Caco-2 (cell line): ENCODE data around the gene PTPRS. TPM values are rescaled to one million over a fixed set of nuclear protein-coding genes. Genes with fewer than 3 reads are reported as not detected.

Source experiments
- BruUV-seq: library from RNA; stranded (reverse); fragments of 400-500 nt; replicated peaks from 2 replicates; lab custom pipeline; 2021; lab: Mats Ljungman, UMichigan
- CTCF ChIA-PET: fragments of 300-600 bp; sonication (Branson Sonifier 250); formaldehyde crosslinking; loops from one replicate; lab custom pipeline; 2022; ENCODE audit warnings: antibody characterized with exemption; lab: Charles Lee
- POLR2A ChIA-PET: fragments of 300-600 bp; sonication (Branson Sonifier 250); formaldehyde crosslinking; loops from one replicate; lab custom pipeline; 2022; ENCODE audit warnings: antibody characterized with exemption; lab: Charles Lee
- DNase-seq, 2 experiments: peaks; one replicate each; pipeline versions ENCODE4 v3.0.0 to v3.0.0-alpha.2; 2020 to 2022
- H3K27me3 ChIP-seq: replicated peaks from 2 replicates; pipeline ENCODE4 v1.6.0; 2011; ENCODE audit warnings: low read length; ENCODE audit not compliant: control insufficient read depth, insufficient read depth
- H3K36me3 ChIP-seq: 2 replicates; pipeline ENCODE4 v1.5.1; 2011; ENCODE audit warnings: low read length; ENCODE audit not compliant: control insufficient read depth, insufficient read depth
- H3K4me1 ChIP-seq: fragments of 250-450 bp; sonication (Bioruptor Pico); 2 replicates; pipeline ENCODE4 v1.5.1; 2020; ENCODE audit warnings: mild to moderate bottlenecking
- H3K4me3 ChIP-seq: 2 replicates; pipeline ENCODE4 v1.5.1; 2011; ENCODE audit warnings: low read depth, mild to moderate bottlenecking, control low read depth, low read length
- H3K9me3 ChIP-seq: fragments of 250-450 bp; sonication (Bioruptor Pico); 2 replicates; pipeline ENCODE4 v1.5.1; 2020; ENCODE audit warnings: mild to moderate bottlenecking, moderate library complexity
- H3K27ac Mint-ChIP-seq: one replicate; pipeline ENCODE4 v1.8.0; 2022; ENCODE audit warnings: mixed read lengths; ENCODE audit not compliant: unreplicated experiment
- H3K27me3 Mint-ChIP-seq: one replicate; pipeline ENCODE4 v1.8.0; 2022; ENCODE audit warnings: mixed read lengths; ENCODE audit not compliant: insufficient read depth, unreplicated experiment
- H3K36me3 Mint-ChIP-seq: one replicate; pipeline ENCODE4 v1.8.0; 2022; ENCODE audit warnings: mild to moderate bottlenecking, mixed read lengths; ENCODE audit not compliant: insufficient read depth, unreplicated experiment
- H3K4me1 Mint-ChIP-seq: one replicate; pipeline ENCODE4 v1.8.0; 2022; ENCODE audit warnings: low read depth, mixed read lengths; ENCODE audit not compliant: unreplicated experiment
- H3K4me3 Mint-ChIP-seq: one replicate; pipeline ENCODE4 v1.8.0; 2022; ENCODE audit warnings: mild to moderate bottlenecking, moderate library complexity, mixed read lengths; ENCODE audit not compliant: unreplicated experiment
- H3K9me3 Mint-ChIP-seq: one replicate; pipeline ENCODE4 v1.8.0; 2022; ENCODE audit warnings: mixed read lengths; ENCODE audit not compliant: unreplicated experiment
- CTCF ChIP-seq, 2 experiments: fragments of 200-600 bp in 1 of 2; IDR thresholded peaks; 1 replicate in 1 of 2; 2 replicates in 1 of 2; pipeline versions ENCODE4 v1.5.1 to v1.8.0; 2011 to 2022; ENCODE audit warnings: antibody characterized with exemption in 1 of 2, control low read depth in 1 of 2, inconsistent platforms in 1 of 2, low read depth in 1 of 2, low read length in 1 of 2, mild to moderate bottlenecking in 1 of 2, moderate library complexity in 1 of 2; ENCODE audit not compliant: insufficient read depth in 1 of 2, severe bottlenecking in 1 of 2, unreplicated experiment in 1 of 2
- intact Hi-C: fragments of 100-400 bp; cut with micrococcal nuclease; formaldehyde crosslinking; loops from one replicate; pipeline ENCODE4 v1.10.0; 2022; ENCODE audit not compliant: unreplicated experiment
- total RNA-seq: library from RNA; stranded (reverse); gene quantifications from 2 replicates; pipeline ENCODE4 v1.2.3, GENCODE V29; 2022

The PTPRS gene
- total RNA-seq, 1 experiment from 2014 or later = 65.6 TPM

- POLR2A ChIA-PET = no interaction called here
- CTCF ChIA-PET = no interaction called here
Measured at GRCh38 chr19:5334366-5334739, 6.3 kb downstream of the PTPRS start.

GRCh38 chr19:5333581-5334365 lies 6.8 kb downstream of the PTPRS start:
- intact Hi-C loops = no loop called here
- no peak overlapping the region for H3K4me3 ChIP-seq
- H3K4me3 Mint-ChIP-seq = no peak overlapping the region
- H3K27me3 ChIP-seq = no peaks in the 10 kb centered on the region
- no peak for TF ChIP-seq CTCF (IDR thresholded peaks at IDR 0.05; ENCODE audit: insufficient read depth in 1 of 2, low read depth in 1 of 2, low read length in 1 of 2, severe bottlenecking in 1 of 2, unreplicated experiment in 1 of 2)
- BruUV-seq = no TSS peak
- H3K4me1 ChIP-seq = no peaks in the 10 kb centered on the region
- H3K9me3 ChIP-seq = no peaks in the 10 kb centered on the region
- no peaks in the 10 kb centered on the region for H3K4me1 Mint-ChIP-seq
- no peaks in the 10 kb centered on the region for H3K27me3 Mint-ChIP-seq
- no peak overlapping the region for H3K27ac Mint-ChIP-seq
- ChIA-PET POLR2A (no interaction called here), CTCF (no interaction called here)
- H3K9me3 Mint-ChIP-seq = no peaks in the 10 kb centered on the region
- no peaks in the 10 kb centered on the region for H3K36me3 ChIP-seq
- no peak for DNase-seq
- no peaks in the 10 kb centered on the region for H3K36me3 Mint-ChIP-seq

More at GRCh38 chr19:5334366-5334739, 6.3 kb downstream of the PTPRS start:
- H3K4me3 Mint-ChIP-seq = no peak overlapping the region
- H3K4me1 Mint-ChIP-seq = no peaks in the 10 kb centered on the region
- H3K4me1 ChIP-seq = no peaks in the 10 kb centered on the region
- no peaks in the 10 kb centered on the region for H3K27me3 Mint-ChIP-seq
- H3K4me3 ChIP-seq = no peak overlapping the region
- no peak for DNase-seq
- peaks cover 5% of the 10 kb centered on the region for H3K36me3 Mint-ChIP-seq
- no peak overlapping the region for H3K27ac Mint-ChIP-seq
- no peaks in the 10 kb centered on the region for H3K36me3 ChIP-seq
- no peak for TF ChIP-seq CTCF (IDR thresholded peaks at IDR 0.05; ENCODE audit: insufficient read depth in 1 of 2, low read depth in 1 of 2, low read length in 1 of 2, severe bottlenecking in 1 of 2, unreplicated experiment in 1 of 2)
- BruUV-seq = no TSS peak
- intact Hi-C loops = no loop called here
- H3K9me3 Mint-ChIP-seq = no peaks in the 10 kb centered on the region
- no peaks in the 10 kb centered on the region for H3K27me3 ChIP-seq
- no peaks in the 10 kb centered on the region for H3K9me3 ChIP-seq

GRCh38 chr19:5332501-5332900 lies 8.1 kb downstream of the PTPRS start:
- intact Hi-C loops = no loop called here
- no peak overlapping the region for H3K4me3 ChIP-seq
- TF ChIP-seq CTCF (IDR thresholded peaks at IDR 0.05; ENCODE audit: insufficient read depth in 1 of 2, low read depth in 1 of 2, low read length in 1 of 2, severe bottlenecking in 1 of 2, unreplicated experiment in 1 of 2) = no peak
- H3K27me3 Mint-ChIP-seq = no peaks in the 10 kb centered on the region
- H3K4me1 ChIP-seq = no peaks in the 10 kb centered on the region
- H3K9me3 Mint-ChIP-seq = no peaks in the 10 kb centered on the region
- H3K27ac Mint-ChIP-seq = no peak overlapping the region
- no peaks in the 10 kb centered on the region for H3K36me3 Mint-ChIP-seq
- BruUV-seq = no TSS peak
- H3K9me3 ChIP-seq = no peaks in the 10 kb centered on the region
- H3K4me1 Mint-ChIP-seq = no peaks in the 10 kb centered on the region
- no peaks in the 10 kb centered on the region for H3K27me3 ChIP-seq
- CTCF ChIA-PET = interaction anchor here (0.6 kb wide), 2 partner anchors 9 to 10 kb away, joined by 4 read pairs; no protein-coding TSS in a partner anchor
- no peaks in the 10 kb centered on the region for H3K36me3 ChIP-seq
- POLR2A ChIA-PET = no interaction called here
- DNase-seq = no peak
- no peak overlapping the region for H3K4me3 Mint-ChIP-seq
